ENCODE measurements around the gene PREPL.

DNA sequence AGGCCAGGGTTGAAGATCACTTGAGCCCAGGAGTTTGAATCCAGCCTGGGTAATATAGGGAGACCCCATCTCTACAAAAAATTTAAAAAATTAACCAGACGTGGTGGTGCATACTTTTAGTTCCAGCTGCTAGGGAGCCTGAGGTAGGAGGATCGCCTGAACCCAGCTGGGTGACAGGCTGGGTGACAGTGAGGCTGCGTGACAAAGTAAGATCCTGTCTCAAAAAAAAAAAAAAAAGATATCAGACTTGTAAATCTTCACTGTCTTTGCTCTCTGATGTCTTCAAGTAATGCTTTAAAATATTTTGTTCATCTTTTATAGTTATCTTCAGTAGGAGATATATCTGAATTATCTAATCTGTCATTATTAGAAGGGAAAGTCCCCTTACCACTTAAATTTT is 11.0 kb upstream of the PREPL start:
- TF ChIP-seq CTCF (IDR thresholded peaks at IDR 0.05; ENCODE audit: extremely low read depth in 1 of 2, insufficient read depth in 1 of 2, low read depth in 1 of 2, low read length in 2 of 2) = no peak
- TF ChIP-seq POLR2AphosphoS5 (IDR thresholded peaks at IDR 0.05; ENCODE audit: insufficient read depth, low read depth, low read length) = no peak
- TF ChIP-seq MYC (IDR thresholded peaks at IDR 0.05; ENCODE audit: low read depth, low read length) = no peak
- no peak for TF ChIP-seq POLR2A (IDR thresholded peaks at IDR 0.05; ENCODE audit: low read depth, low read length)
- no peak for TF ChIP-seq MAX (IDR thresholded peaks at IDR 0.05; ENCODE audit: insufficient read depth, insufficient read length)

Measured in endothelial cell of umbilical vein (primary cell).